ENCODE data around the gene SCAMP2.

DNA sequence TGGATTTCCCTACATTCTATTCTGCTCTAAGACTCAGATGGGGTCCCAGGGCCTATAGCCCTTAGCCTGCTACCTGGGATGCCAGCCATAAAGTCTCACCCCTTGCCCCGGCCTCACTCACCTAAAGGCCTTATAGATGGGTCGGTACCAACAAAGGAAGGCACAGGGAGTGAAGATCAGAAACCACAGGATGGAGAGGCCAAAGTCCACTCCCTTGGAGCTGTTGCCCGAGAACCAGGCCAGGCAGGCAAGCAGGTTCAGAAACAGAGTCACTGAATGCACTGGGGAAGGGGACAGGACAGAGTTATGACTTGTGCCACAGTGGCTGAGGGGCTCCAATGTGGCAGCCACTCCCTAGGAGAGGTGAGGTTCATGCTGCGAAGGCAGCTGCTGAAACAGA, 22.8 kb downstream of the SCAMP2 start:
- TF ChIP-seq, protein P1, sequence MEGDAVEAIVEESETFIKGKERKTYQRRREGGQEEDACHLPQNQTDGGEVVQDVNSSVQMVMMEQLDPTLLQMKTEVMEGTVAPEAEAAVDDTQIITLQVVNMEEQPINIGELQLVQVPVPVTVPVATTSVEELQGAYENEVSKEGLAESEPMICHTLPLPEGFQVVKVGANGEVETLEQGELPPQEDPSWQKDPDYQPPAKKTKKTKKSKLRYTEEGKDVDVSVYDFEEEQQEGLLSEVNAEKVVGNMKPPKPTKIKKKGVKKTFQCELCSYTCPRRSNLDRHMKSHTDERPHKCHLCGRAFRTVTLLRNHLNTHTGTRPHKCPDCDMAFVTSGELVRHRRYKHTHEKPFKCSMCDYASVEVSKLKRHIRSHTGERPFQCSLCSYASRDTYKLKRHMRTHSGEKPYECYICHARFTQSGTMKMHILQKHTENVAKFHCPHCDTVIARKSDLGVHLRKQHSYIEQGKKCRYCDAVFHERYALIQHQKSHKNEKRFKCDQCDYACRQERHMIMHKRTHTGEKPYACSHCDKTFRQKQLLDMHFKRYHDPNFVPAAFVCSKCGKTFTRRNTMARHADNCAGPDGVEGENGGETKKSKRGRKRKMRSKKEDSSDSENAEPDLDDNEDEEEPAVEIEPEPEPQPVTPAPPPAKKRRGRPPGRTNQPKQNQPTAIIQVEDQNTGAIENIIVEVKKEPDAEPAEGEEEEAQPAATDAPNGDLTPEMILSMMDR (IDR thresholded peaks at IDR 0.05): no peak
- no peak for TF ChIP-seq POLR2A (IDR thresholded peaks at IDR 0.05)
